ENCODE measurements around the gene SNX22. TPM values are rescaled to one million over a fixed set of nuclear protein-coding genes. Genes with fewer than 3 reads are reported as not detected.

SNX22 gene
- total and polyA plus RNA-seq, 9 of the 15 experiments (the other 6 are each of a cell fraction or from before 2014, with no cell fraction given) = 0.91 to 3.0 (median 2.0) TPM

DNA sequence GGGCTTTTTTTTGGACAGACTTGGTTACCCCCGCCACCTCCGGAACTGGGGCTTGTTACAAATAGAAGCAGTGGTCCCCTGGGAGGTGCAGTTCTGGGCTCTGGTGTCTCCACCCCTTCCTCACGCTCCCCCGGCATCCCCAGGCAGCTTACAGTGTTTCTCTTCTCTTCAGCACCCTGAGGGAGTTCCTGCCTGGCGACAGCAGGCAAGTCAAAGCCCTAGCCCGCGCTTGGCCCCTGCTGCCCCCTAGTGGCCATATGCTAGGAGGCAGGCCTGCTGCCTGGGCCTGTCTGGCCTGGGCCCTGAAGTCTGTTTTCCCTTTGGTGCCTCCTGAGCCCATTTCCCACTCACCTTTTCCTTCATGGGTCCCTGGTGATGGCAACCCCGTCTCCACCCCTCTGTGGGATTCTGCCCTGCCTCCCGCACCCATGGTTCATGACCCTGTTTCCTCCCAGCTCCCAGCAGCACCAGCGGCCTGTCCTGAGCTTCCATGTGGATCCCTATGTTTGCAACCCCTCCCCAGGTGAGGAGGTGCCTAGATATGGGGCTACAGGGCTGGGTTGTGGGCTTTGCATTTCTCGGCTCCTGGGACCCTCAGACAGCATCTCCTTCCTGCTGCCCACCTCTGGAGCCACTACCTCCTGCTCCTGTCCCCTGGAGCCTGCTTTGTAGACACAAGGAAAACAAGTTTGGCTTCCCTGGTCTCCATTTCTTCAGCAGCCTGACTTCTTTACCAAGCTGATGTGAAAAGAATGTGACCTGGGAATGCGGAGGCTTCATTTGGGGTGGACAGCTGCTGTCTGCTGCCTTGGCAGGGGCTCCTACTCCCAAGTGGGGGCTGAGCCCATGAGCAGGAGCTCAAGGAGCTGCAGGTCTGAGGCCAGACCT lies 2.2 kb downstream of the SNX22 start (continued):
- TF ChIP-seq, protein P1, sequence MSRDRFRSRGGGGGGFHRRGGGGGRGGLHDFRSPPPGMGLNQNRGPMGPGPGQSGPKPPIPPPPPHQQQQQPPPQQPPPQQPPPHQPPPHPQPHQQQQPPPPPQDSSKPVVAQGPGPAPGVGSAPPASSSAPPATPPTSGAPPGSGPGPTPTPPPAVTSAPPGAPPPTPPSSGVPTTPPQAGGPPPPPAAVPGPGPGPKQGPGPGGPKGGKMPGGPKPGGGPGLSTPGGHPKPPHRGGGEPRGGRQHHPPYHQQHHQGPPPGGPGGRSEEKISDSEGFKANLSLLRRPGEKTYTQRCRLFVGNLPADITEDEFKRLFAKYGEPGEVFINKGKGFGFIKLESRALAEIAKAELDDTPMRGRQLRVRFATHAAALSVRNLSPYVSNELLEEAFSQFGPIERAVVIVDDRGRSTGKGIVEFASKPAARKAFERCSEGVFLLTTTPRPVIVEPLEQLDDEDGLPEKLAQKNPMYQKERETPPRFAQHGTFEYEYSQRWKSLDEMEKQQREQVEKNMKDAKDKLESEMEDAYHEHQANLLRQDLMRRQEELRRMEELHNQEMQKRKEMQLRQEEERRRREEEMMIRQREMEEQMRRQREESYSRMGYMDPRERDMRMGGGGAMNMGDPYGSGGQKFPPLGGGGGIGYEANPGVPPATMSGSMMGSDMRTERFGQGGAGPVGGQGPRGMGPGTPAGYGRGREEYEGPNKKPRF (IDR thresholded peaks at IDR 0.05; ENCODE audit: low read depth, low read length) = no peak
- TF ChIP-seq ZNF232 (CRISPR knock-in tag; IDR thresholded peaks at IDR 0.05) (no peak), POLR2H (tag; IDR thresholded peaks at IDR 0.05; ENCODE audit: low read depth) (no peak), ZNF224 (CRISPR knock-in tag; IDR thresholded peaks at IDR 0.05) (no peak), STAG1 (CRISPR knock-in tag; IDR thresholded peaks at IDR 0.05; ENCODE audit: borderline replicate concordance) (peak; percentile 89), ARID2 (IDR thresholded peaks at IDR 0.05) (no peak), RFX1 (IDR thresholded peaks at IDR 0.05) (no peak), PHF8 (IDR thresholded peaks at IDR 0.05; ENCODE audit: borderline replicate concordance, low read length) (no peak), TSC22D4 (tag; IDR thresholded peaks at IDR 0.05) (no peak), NCOA1 (IDR thresholded peaks at IDR 0.05; ENCODE audit: low read depth) (no peak), BDP1 (IDR thresholded peaks at IDR 0.05; ENCODE audit: insufficient read depth, insufficient read length) (no peak), ZNF79 (CRISPR knock-in tag; IDR thresholded peaks at IDR 0.05; ENCODE audit: low read depth) (no peak), HDAC6 (IDR thresholded peaks at IDR 0.05; ENCODE audit: low read depth, low read length) (no peak), HSF4 (CRISPR knock-in tag; IDR thresholded peaks at IDR 0.05; ENCODE audit: borderline replicate concordance) (no peak), ZNF830 (CRISPR knock-in tag; IDR thresholded peaks at IDR 0.05) (no peak)
- TF ChIP-seq, protein P2, sequence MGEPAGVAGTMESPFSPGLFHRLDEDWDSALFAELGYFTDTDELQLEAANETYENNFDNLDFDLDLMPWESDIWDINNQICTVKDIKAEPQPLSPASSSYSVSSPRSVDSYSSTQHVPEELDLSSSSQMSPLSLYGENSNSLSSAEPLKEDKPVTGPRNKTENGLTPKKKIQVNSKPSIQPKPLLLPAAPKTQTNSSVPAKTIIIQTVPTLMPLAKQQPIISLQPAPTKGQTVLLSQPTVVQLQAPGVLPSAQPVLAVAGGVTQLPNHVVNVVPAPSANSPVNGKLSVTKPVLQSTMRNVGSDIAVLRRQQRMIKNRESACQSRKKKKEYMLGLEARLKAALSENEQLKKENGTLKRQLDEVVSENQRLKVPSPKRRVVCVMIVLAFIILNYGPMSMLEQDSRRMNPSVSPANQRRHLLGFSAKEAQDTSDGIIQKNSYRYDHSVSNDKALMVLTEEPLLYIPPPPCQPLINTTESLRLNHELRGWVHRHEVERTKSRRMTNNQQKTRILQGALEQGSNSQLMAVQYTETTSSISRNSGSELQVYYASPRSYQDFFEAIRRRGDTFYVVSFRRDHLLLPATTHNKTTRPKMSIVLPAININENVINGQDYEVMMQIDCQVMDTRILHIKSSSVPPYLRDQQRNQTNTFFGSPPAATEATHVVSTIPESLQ (CRISPR knock-in tag; IDR thresholded peaks at IDR 0.05) = no peak
- TF ChIP-seq, protein P3, sequence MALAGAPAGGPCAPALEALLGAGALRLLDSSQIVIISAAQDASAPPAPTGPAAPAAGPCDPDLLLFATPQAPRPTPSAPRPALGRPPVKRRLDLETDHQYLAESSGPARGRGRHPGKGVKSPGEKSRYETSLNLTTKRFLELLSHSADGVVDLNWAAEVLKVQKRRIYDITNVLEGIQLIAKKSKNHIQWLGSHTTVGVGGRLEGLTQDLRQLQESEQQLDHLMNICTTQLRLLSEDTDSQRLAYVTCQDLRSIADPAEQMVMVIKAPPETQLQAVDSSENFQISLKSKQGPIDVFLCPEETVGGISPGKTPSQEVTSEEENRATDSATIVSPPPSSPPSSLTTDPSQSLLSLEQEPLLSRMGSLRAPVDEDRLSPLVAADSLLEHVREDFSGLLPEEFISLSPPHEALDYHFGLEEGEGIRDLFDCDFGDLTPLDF (CRISPR knock-in tag; IDR thresholded peaks at IDR 0.05) = no peak

Measured in K562 (cell line).